ENCODE measurements around the gene PET117.

DNA sequence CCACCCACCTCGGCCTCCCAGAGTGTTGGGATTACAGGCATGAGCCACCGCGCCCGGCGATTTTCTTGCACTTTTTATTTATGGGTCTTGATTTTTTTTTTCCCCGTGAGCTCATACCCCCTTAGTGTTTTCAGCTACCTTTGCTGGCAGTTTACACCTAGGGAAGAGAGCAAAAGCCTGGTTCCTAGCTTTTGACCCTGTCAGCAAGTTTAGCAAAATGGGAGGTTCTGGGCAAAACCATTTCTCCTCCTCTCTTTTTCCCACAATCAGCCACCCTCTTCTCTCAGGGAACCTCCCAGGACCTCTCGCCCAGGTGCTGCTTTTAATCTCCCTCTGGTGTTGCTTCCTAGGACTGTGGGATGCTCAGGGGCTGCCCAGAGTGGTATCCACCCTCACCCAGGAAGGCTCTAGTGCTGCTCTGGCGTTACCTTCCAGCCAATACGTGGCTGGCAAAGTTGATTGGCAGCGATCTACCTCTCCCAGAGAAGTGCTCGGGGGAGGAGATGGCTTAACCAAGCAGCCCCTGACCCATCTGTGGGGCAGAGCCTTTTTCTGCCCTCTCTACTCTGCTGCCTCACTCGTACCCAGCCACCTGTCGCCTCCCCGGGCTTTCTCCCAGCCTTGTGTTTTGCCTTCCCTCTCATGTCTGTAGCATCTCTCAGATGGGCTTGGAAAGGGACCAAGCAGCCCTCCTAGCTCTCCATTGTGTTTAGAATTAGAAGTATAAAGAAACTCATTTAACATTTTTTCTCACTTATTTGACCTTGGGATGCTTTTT is 37.4 kb downstream of the PET117 start:
- TF ChIP-seq, protein P1, sequence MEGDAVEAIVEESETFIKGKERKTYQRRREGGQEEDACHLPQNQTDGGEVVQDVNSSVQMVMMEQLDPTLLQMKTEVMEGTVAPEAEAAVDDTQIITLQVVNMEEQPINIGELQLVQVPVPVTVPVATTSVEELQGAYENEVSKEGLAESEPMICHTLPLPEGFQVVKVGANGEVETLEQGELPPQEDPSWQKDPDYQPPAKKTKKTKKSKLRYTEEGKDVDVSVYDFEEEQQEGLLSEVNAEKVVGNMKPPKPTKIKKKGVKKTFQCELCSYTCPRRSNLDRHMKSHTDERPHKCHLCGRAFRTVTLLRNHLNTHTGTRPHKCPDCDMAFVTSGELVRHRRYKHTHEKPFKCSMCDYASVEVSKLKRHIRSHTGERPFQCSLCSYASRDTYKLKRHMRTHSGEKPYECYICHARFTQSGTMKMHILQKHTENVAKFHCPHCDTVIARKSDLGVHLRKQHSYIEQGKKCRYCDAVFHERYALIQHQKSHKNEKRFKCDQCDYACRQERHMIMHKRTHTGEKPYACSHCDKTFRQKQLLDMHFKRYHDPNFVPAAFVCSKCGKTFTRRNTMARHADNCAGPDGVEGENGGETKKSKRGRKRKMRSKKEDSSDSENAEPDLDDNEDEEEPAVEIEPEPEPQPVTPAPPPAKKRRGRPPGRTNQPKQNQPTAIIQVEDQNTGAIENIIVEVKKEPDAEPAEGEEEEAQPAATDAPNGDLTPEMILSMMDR (IDR thresholded peaks at IDR 0.05; ENCODE audit: low read depth, low read length, poor library complexity, severe bottlenecking): no peak
- no peak for TF ChIP-seq EZH2phosphoT487 (IDR thresholded peaks at IDR 0.05; ENCODE audit: borderline replicate concordance, low read length)
